ENCODE measurements around the gene OR2D3.
"Not testable (repeated sequence)": the region's sequence is repeated elsewhere in the genome, so short reads cannot be mapped to it uniquely, and the experiment has no call there.

The OR2D3 gene, protein sequence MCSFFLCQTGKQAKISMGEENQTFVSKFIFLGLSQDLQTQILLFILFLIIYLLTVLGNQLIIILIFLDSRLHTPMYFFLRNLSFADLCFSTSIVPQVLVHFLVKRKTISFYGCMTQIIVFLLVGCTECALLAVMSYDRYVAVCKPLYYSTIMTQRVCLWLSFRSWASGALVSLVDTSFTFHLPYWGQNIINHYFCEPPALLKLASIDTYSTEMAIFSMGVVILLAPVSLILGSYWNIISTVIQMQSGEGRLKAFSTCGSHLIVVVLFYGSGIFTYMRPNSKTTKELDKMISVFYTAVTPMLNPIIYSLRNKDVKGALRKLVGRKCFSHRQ

DNA sequence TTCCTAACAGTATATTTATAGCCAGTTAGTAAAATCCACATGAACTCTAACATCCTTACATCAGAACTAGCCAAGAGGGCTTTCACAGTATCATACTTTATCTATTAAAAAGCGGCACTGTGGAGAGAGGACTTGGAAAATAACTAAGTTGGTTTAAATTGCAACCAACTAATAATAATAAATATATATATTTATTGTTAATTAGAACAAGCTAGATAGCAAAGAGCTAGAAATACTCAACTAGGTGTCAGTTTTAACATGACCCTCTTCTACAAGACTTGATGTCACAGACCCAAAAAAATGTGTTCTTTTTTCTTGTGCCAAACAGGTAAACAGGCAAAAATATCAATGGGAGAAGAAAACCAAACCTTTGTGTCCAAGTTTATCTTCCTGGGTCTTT lies at the start of gene OR2D3:
Gene OR2D3 (plus strand): TSS at position 301 of the 400 bp plus-strand sequence. CDS start 0 bp downstream, at position 301.
- no peak for DNase-seq (ENCODE audit: low read depth in 3 of 3)

DNA sequence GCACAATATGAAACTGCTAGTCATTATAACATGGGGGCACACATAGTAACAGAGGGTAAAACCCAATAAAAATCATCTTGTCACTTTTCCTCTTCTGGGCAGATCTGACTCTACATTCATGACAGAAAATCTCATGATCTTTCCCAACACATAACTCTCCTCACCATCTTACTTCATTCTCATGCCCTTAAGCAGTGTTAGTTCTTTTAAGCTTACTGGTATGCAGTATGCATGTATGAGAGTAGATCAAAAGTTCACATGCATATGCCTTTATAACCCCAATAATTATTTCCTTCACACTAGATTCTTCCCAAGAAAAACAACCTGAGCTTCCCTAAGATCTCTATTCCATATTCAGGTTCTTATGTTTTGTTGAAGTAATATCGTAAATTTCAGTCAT lies 49.5 kb upstream of the OR2D3 start:
- no peak for DNase-seq (ENCODE audit: low read depth in 3 of 3)

DNA sequence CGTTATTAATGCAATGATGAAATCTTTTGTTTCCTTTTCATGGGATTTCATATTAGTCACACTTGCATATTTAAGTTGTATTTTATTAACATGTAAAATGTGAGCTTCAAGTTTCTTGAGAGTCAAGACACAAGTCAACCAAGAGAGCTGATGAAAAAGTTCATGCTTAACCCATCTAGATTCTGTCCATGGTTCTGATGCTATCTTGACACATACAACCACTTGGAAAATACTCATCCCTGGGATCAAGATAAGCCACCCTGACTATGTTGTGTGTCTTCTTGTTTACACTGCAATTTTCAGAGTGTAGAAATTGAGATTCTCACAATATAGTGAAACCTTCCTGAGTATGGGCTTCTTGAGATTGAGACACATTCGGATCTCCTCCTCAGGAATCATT lies 45.0 kb upstream of the OR2D3 start:
- no peak for DNase-seq (ENCODE audit: low read depth in 3 of 3)

DNA sequence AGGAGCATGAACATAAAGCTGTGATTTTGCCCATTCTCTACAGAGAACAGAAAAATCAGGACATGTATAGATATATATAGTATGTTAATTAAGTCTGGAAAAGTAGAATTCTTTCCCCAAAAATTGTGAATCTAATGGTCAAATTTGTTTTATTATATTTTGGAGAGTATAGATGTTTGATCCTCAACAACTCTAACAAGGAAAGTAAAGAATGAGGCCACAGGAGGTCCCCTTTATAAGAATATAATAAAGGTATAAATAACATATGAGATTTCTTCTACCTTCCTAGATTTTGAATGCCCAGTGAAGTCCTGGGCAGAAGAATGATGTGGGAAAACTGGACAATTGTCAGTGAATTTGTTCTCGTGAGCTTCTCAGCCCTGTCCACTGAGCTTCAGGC lies 44.5 kb upstream of the OR2D3 start, which contains the start of gene OR10A4:
Gene OR10A4 (plus strand): TSS at position 301 of the 400 bp plus-strand sequence. CDS start 23 bp downstream, at position 324.
- no peak for DNase-seq (ENCODE audit: low read depth in 3 of 3)

DNA sequence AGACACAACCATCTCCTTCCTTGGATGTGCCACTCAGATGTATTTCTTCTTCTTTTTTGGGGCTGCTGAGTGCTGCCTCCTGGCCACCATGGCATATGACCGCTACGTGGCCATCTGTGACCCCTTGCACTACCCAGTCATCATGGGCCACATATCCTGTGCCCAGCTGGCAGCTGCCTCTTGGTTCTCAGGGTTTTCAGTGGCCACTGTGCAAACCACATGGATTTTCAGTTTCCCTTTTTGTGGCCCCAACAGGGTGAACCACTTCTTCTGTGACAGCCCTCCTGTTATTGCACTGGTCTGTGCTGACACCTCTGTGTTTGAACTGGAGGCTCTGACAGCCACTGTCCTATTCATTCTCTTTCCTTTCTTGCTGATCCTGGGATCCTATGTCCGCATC lies 43.9 kb upstream of the OR2D3 start:
- DNase-seq (ENCODE audit: low read depth in 3 of 3): no peak

DNA sequence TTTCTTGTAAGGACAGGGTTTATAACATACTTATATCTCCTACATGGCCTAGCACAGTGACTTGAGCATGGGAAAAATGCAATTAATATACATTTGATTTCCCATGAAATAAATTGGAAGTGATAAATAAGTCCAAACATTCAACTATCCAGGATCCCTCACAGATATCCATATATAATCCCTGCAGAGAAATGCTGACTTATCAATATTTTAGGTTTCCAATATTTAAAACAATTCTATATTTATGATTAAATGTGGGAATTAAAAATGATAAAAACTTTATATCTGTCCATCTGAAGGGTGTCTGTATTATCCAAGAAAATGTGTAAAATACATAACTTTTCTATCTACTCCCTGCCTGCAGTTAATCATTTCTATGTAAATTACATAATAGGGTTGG lies 38.1 kb upstream of the OR2D3 start:
- no peak for DNase-seq (ENCODE audit: low read depth in 3 of 3)

DNA sequence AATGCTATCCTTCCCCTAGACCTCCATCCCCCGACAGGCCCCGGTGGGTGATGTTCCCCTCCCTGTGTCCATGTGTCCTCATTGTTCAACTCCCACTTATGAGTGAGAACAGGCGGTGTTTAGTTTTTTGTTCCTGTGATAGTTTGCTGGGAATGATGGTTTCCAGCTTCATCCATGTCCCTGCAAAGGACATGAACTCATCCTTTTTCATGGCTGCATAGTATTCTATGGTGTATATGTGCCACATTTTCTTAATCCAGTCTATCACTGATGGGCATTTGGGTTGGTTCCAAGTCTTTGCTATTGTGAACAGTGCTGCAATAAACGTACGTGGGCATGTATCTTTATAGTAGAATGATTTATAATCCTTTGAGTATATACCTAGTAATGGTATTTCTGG lies 33.1 kb upstream of the OR2D3 start:
- not testable (repeated sequence) for DNase-seq (ENCODE audit: low read depth in 3 of 3)

DNA sequence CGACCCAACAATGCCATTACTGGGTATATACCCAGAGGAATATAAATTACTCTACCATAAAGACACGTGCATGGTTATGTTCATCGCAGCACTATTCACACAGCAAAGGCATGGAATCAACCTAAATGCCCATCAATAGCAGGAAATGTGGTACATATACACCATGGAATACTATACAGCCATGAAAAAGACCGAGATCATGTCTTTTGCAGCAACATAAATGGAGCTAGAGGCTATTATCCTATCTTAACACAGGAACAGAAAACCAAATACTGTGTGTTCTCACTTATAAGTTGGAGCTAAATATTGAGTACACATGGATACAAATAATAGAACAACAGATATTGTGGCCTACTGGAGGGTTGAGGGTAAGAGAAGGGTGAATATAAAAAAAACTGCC lies 32.0 kb upstream of the OR2D3 start:
- no peak for DNase-seq (ENCODE audit: low read depth in 3 of 3)

DNA sequence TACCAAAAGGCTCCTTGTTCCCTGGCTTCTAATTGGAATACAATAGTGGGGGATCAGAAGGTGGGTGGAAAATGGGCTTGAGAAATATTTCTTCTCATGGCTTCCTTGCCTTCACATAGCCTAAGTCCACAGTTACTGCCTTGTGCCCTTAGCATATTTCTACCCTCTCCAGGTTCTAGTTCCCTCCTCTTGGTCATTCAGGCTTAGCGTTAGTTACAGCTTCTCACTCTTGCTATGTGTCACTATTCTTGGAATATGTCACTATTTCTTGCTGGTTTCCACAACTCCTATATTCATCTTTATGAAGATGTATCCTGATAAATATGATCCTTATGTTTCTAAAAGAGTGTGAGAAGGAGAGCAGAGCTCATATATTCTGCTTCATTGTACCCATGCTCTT lies 31.0 kb upstream of the OR2D3 start:
- DNase-seq (ENCODE audit: low read depth in 3 of 3): no peak

DNA sequence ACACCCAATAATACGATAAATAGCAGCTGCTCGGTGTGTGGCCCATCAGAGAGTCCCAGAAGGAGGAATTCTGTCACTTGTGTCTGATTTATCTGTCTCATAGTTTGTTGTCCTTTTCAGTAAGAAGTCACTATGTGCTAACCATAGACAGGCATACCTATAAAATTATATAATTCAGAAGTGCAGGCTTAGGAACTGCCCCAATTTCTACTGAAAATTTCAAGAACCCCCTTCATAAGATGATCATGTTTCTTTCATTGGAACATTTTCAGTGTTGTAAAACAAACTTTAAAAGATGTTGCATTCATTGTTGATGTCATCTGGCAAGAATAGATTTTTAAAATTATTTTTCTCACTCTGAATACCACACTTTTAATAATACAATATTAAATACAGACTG lies 28.4 kb upstream of the OR2D3 start, which contains the start of gene OR2D2:
Gene OR2D2 (minus strand): TSS at position 101 of the 400 bp plus-strand sequence. CDS start 0 bp downstream, at position 101.
- DNase-seq (ENCODE audit: low read depth in 3 of 3): no peak

DNA sequence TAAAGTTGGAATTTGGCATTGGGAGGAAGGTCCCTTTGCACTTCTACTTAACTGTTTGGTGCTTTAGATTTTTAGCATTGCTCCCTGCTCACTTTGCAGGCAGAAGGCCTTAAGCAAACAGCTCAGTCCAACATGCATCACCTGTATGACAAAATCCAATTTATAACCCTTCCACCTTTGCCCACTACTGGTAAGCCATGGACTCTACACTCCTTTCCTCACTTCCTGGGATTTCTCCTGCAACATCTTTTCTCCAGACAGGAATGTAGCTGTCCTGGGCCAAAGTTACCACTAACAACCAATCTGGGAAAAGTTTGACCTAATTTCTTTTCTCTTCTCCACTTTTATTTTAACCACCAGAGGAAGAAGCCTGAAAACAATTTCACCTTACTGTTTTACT lies 26.7 kb upstream of the OR2D3 start:
- no peak for DNase-seq (ENCODE audit: low read depth in 3 of 3)

DNA sequence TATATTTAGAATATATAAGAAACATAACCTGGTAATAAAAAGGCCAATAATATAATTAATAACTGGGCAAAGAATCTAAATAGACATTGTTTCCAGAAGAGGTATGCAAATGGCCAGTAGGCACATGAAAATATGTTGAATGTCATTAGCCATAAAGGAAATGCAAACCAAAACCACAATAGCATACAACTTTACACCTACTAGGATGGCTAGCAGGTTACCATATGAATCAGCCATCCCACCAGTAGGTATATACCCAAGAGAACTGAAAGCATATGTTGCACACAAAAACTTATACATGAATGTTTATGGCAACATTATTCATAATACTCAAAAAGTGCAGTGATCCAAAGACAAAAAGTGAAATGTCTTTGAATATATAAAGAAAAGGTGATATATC lies 25.8 kb upstream of the OR2D3 start:
- DNase-seq (ENCODE audit: low read depth in 3 of 3): no peak

DNA sequence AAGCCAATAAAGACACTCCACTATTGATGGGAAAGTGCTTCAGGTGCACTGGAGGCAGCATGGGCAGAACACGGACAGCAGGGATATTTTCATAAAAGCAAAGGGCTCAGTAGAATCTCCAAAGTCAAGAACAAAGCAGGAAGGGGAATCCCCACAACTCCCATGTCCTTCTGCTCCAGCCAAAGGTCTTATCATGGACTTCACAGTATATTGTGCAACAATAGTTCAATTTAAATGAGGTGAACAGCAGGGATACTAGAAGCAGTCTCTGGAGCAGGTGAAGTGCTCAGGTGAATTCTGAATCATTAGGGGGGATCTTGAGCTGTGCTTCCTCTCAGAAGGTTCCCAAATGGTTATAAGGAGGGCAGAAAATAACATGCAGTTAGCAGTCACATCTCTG lies 21.9 kb upstream of the OR2D3 start:
- DNase-seq (ENCODE audit: low read depth in 3 of 3): no peak

DNA sequence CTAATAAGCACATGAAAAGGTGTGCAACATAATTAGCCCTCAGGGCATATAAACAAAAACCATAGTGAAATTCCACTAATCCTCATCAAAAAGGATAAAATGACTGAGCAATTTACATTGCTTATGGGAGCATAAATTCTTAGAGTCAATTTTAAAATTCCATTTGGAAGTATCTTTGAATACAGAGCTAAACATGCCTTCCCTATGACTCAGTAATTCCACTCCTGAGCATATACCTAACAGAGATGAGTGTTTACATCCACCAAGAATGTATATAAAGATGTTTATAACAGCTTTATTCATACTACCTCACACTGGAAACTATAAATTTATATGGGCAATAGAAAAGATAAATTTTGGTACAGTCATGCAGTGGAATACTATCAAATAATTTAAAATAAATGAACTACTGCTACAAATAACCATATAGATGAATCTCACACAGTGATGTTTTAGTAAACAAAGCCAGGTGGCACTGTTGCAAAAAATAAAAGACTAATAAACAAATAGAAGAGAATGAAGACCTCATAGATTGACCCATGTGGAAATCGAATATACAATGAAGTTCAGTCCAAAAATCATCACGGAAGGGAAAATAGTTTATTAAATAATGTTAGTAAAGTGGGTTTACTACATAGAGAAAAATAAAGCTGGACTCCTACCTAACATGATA lies 20.3 kb upstream of the OR2D3 start:
- DNase-seq (ENCODE audit: low read depth in 3 of 3): no peak

DNA sequence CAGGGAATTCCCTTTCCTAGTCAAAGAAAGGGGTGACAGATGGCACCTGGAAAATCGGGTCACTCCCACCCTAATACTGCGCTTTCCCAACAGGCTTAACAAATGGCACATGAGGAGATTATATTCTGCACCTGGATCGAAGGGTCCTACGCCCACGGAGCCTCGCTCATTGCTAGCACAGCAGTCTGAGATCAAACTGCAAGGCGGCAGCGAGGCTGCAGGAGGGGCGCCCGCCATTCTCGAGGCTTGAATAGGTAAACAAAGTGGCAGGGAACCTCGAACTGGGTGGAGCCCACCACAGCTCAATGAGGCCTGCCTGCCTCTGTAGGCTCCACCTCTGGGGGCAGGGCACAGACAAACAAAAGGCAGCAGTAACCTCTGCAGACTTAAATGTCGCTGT lies 16.0 kb upstream of the OR2D3 start:
- not testable (repeated sequence) for DNase-seq (ENCODE audit: low read depth in 3 of 3)

DNA sequence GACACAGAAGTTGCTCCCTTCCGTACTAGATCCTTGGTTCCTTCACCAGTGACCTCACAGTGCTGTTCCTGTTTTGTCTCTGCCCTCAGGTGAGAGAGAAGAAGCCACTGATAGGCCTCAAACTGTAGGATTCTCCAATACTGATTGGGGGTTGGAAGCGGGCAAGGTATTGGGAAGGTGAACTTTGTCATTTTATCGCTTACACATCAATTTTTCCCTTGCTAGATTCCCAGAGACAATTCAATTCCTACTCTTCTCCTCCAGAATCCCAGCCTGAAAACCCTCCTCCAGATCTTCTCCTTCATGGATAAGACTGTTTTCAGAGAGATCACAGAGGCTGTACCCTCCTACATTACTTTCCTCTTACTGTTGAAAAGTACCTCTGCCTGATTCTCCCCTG lies 9.4 kb upstream of the OR2D3 start:
- DNase-seq (ENCODE audit: low read depth in 3 of 3): no peak

DNA sequence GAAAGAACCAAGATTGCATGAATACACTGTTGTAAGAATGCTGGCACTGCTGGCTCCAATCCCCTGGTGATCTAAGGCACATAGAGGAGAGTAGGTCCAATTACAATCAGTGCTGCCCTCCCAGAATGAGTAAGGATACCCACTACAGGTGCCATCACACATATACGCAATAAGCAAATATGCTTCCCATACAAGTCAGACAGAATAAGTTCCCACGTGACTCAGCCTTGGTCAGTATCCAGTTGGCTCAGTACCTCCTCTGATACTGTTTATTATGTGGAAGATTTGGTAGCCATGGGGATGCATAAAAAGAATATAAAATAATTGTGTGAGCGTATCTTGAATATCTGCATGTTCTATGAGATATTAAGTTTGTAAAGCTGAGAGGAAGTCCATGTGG lies 8.9 kb upstream of the OR2D3 start:
- no peak for DNase-seq (ENCODE audit: low read depth in 3 of 3)

DNA sequence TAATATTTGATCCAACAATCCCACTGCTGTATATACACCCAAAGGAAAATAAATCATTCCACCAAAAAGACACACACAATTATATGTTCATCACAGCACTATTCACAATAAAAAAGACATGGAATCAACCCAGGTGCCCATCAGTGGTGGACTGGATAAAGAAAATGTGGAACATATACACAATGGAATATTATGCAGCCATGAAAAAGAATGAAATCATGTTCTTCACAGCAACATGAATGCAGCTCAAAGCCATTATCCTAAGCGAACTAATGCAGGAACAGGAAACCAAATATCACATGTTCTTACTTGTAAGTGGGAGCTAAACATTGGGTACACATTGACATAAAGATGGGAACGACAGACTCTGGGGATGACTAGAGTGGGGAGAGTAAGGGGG lies 1.1 kb upstream of the OR2D3 start:
- DNase-seq (ENCODE audit: low read depth in 3 of 3): no peak

DNA sequence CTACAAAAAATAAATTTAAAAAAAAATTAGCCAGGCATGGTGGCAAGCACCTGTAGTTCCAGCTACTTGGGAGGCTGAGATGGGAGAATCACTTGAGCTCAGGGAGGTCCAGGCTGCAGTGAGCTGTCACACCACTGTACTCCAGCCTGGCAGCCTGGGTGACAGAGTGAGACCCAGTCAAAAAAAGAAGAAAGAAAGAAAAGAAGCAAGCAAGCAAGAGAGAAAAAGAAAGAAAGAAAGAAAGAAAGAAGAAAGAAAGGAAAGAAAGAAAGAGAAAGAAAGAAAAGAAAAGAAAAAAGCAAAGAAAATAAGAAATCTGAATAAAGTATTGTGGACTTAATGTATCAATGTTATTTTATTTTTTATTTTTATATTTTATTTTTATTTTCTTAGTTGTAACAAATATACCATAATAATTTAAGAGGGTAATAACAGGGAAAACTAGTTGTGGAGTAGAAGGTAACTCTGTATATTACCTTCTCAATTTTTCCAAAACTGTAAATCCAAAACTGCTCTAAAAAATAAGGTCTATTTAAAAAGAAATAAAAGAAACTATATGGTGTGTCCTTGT lies 4.3 kb downstream of the OR2D3 start:
- no peak for DNase-seq (ENCODE audit: low read depth in 3 of 3)

DNA sequence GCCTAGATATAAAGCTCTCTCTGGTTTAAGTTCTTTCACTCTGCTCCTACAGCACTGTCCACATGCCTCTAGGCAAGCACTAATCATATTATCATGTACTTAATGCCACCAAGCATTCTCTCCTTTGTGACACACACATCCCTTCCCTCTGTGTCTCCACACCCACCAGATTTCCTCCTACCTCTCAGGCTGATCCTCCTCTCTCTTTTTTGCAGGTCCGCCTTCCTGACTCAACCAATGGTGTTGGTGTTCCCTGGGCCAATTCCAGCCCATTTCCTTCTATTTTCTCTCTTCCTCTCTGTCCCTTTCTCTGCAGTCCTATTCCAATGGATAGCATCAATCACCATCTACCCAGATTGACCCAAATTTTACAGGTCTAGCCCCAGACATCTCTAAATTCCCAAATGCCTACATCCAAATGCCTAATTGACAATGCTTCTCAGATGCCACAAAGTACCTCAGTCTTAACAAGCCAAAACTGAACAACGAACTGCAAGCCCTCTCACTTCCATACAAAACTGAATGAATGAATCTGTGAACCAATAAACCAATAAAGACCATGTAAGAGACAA lies 4.9 kb downstream of the OR2D3 start:
- DNase-seq (ENCODE audit: low read depth in 3 of 3): no peak

DNA sequence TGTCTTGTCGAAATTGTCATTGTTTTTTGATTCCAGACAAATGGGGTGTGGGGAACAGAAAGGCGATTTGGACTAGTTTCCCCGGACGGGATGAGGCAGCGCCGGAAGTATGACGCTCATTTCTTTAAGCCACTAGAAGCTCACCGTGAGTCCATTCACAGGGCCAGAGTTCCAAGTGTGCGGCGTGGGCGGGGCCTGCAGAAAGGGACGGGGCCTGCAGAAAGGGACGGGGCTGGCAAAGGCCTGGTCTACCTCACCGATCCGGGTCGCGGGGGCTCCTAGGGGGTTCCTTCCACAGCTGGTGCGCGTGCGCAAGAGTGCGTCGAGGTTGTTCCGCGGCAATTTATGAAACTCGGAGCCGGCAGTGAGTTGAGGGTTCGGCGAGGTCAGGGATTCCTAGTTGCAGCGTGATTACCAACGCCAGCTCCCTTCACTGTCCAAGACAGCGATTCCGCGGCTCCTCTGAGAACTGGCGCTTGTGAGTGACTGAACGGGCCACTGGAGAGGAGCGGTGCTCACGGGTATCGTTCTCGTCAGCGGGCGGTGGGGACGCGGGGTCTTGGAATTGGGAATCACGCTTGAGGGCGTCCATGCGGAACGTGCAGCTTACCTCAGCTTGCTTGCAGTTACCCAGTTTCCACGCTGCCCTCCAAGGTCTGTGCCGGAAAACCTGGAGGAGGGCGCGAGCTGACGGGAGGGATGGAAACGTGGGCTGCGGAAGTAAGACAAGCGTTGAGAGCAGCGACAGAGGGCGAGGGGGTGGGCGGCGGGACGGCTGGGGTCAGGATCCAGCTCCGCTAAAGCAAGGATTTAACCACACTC lies 5.6 kb downstream of the OR2D3 start, which contains the start of gene ZNF215:
Gene ZNF215 (plus strand): TSS at position 219 of the 822 bp plus-strand sequence. CDS start 5,847 bp downstream, outside the sequence.
- DNase-seq (ENCODE audit: low read depth in 3 of 3): peak in 1 of 3 experiments; percentile 43
